Iris pigment epithelial cell (primary cell): ENCODE results near the gene CENPP.

Experiments used
- DNase-seq: peaks from one replicate; pipeline ENCODE4 v3.0.0-alpha.2; 2011; ENCODE audit warnings: low read depth

CENPP gene

GRCh38 chr9:92659601-92660000 is 333.8 kb downstream of the CENPP start:
- DNase-seq, result no peak

- no peak for DNase-seq
Observed at GRCh38 chr9:92660266-92660665, 334.5 kb downstream of the CENPP start.

GRCh38 chr9:92661127-92661526 is 335.4 kb downstream of the CENPP start:
- no peak for DNase-seq

GRCh38 chr9:92661743-92662142 is 336.0 kb downstream of the CENPP start:
- no peak for DNase-seq

- no peak for DNase-seq
Observed at GRCh38 chr9:92663126-92663525, 337.4 kb downstream of the CENPP start.

GRCh38 chr9:92663951-92664350 is 338.2 kb downstream of the CENPP start:
- DNase-seq, result no peak

DNA sequence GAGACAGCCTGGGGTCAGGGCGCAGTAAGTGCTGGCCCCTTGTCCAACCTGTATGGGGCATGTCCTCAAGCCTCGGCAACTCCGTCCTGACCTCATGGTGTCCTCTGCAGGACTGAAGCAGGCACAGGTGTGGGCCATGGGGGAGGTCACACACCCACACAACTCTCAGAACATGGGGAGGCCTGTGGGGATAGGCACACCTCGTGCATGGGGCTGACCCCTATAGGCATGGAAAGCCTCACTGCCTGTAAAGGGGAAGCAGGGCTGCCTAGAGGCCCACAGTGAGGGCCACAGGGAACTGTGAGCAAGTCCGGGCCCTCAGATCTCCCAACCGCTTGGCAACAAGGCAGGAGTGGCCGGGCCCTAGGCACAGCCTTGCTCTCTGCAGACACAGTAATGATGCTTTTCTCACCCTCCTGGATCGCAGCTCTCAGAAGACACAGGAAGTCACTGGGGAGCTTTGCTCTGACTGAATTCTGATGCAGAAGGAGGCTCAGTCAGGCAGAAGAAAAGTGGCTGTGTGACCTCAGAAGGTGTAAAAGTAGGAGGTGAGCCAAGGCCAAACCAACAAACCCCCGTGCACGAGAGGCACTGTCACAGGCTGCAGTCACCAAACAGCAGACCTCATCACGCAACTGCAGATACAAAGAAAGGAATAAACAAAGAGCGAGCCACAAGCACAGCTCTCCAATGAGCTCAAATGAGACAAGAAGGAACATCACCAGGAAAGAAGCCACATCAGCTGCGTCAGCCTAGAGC is 338.8 kb downstream of the CENPP start:
- no peak for DNase-seq

DNA sequence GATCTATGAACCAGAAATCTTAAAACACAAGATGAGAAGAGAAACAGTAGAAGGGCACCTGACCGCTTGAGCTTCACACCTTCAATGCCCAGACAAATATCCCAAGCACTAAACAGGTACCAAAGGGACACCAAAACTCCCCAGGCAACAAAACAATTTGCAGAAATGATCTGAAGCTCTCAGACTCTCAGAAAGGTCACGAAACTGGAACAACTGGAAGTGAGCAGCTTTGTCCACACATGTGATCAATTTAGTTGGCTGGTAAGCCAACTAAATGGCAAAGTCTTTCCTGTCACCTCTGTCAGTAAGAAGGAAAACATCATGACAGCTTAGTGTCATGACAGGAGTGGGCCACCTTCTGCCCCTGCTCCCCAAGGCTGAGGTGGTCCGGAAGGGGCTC is 340.1 kb downstream of the CENPP start:
- no peak for DNase-seq

DNA sequence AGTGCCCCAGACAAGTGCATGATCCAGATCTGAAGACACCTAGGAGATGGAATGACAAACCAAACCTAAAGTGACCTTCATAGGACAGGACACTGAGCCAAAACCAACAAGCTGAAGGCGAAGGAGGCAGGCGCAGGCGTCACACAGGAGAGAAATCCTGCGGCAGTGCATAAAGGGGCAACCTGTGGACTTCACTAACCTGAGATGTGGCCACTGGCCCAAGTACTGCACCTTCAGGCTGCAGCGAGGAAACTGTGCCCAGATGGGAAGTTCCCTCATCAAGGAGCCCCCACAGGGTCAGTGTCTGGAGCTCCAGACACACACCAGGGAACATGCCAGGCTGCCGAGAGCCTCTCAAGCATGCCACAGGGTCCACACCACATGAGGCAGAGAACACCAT is 340.5 kb downstream of the CENPP start:
- no peak for DNase-seq

- no peak for DNase-seq
Observed at GRCh38 chr9:92666912-92667532, 341.3 kb downstream of the CENPP start.

GRCh38 chr9:92668746-92669526 is 343.2 kb downstream of the CENPP start:
- DNase-seq, result peak; percentile 84

DNA sequence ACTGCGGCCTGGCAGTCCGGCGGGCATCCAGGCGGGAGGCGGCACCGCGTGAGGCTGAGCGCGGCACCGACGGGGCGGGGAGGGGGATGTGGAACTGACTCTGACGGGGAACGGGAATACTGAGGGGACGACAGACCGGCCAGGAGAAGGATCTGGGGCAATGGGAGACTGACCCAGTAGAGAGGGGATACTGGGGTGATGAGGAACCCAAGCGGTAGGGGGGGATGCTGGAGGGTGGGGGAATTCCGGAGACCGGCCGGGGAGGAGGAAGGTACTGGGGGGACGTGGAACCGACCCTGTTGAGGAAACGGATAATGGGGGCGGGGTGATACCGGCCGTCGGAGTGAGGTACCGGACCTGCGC is 343.8 kb downstream of the CENPP start:
- DNase-seq, result no peak
